GM23248 (cell line): Measurements from ENCODE around the gene EIF4G3. TPM values are rescaled to one million over a fixed set of nuclear protein-coding genes. Genes with fewer than 3 reads are reported as not detected.
A peak's percentile ranks its signal among the peaks of the same experiment; 100 is the strongest.

Experiments used
- DNase-seq: peaks from one replicate; pipeline ENCODE4 v3.0.0-alpha.2; 2015
- H2AFZ ChIP-seq: fragments of 200-600 bp; sonication (generic); 2 replicates; pipeline ENCODE4 v1.6.1; 2016; ENCODE audit warnings: antibody characterized with exemption
- H3F3A ChIP-seq: fragments of 200-600 bp; sonication (generic); 2 replicates; pipeline ENCODE4 v1.6.1; 2016; ENCODE audit warnings: mild to moderate bottlenecking, antibody characterized with exemption, mixed run types; ENCODE audit not compliant: insufficient read depth
- H3K27ac ChIP-seq: fragments of 200-600 bp; sonication (generic); 2 replicates; pipeline ENCODE4 v1.5.1; 2016; ENCODE audit warnings: mild to moderate bottlenecking
- H3K27me3 ChIP-seq: fragments of 200-600 bp; sonication (generic); replicated peaks from 2 replicates; pipeline ENCODE4 v1.6.1; 2016; ENCODE audit warnings: mild to moderate bottlenecking; ENCODE audit not compliant: insufficient read depth
- H3K36me3 ChIP-seq: fragments of 200-600 bp; sonication (generic); 2 replicates; pipeline ENCODE4 v1.6.1; 2016; ENCODE audit warnings: low read depth, mild to moderate bottlenecking
- H3K4me1 ChIP-seq: fragments of 200-600 bp; sonication (generic); 2 replicates; pipeline ENCODE4 v1.6.1; 2016; ENCODE audit warnings: mild to moderate bottlenecking; ENCODE audit not compliant: insufficient read depth
- H3K4me2 ChIP-seq: fragments of 200-600 bp; sonication (generic); one replicate; pipeline ENCODE4 v1.6.1; 2016; ENCODE audit warnings: mild to moderate bottlenecking; ENCODE audit not compliant: unreplicated experiment
- H3K4me3 ChIP-seq: fragments of 200-600 bp; sonication (generic); 2 replicates; pipeline ENCODE4 v1.5.1; 2016; ENCODE audit warnings: mild to moderate bottlenecking
- H3K79me2 ChIP-seq: fragments of 200-600 bp; sonication (generic); 2 replicates; pipeline ENCODE4 v1.6.1; 2016; ENCODE audit warnings: mild to moderate bottlenecking; ENCODE audit not compliant: insufficient read depth
- H3K9ac ChIP-seq: fragments of 200-600 bp; sonication (generic); 2 replicates; pipeline ENCODE4 v1.6.1; 2016; ENCODE audit warnings: mild to moderate bottlenecking
- H3K9me2 ChIP-seq: fragments of 200-600 bp; sonication (generic); 2 replicates; pipeline ENCODE4 v1.6.1; 2016; ENCODE audit warnings: mixed run types, mild to moderate bottlenecking, moderate library complexity; ENCODE audit not compliant: insufficient read depth
- H3K9me3 ChIP-seq: fragments of 200-600 bp; sonication (generic); one replicate; pipeline ENCODE4 v1.6.1; 2017; ENCODE audit warnings: low read depth
- H4K20me1 ChIP-seq: fragments of 200-600 bp; sonication (generic); 2 replicates; pipeline ENCODE4 v1.6.0; 2016; ENCODE audit not compliant: insufficient read depth
- EZH2 ChIP-seq: fragments of 200-600 bp; sonication (generic); IDR thresholded peaks from 2 replicates; pipeline ENCODE4 v1.6.1; 2018; ENCODE audit warnings: antibody characterized with exemption, mild to moderate bottlenecking; ENCODE audit not compliant: insufficient read depth, poor library complexity, severe bottlenecking
- EZH2phosphoT487 ChIP-seq: fragments of 200-600 bp; sonication (generic); IDR thresholded peaks from 2 replicates; pipeline ENCODE4 v1.6.1; 2018; ENCODE audit warnings: antibody characterized with exemption, moderate library complexity, mild to moderate bottlenecking, low read depth; ENCODE audit not compliant: insufficient read depth
- WGBS, 2 experiments: methylation state at CpG; one replicate each; pipeline ENCODE4 v1.1.6; 2015 to 2017; ENCODE audit warnings: low lambda C conversion rate in 2 of 2, low coverage in 1 of 2; ENCODE audit errors: missing lambda C conversion rate in 2 of 2; 5-methylcytosine and 5-hydroxymethylcytosine counted together
- in situ Hi-C: fragments of 300-500 bp; cut with MboI; formaldehyde crosslinking; loops from 2 replicates; pipeline ENCODE4 v1.15.0; 2020
- polyA plus RNA-seq: library from polyadenylated mRNA; unstranded; fragments of >200 nt; fragmentation: Nextera tagmentation; extraction: Ambion mirVana; gene quantifications from 2 replicates; pipeline ENCODE4 v1.2.1, GENCODE V29; 2016
- total RNA-seq: library from RNA; depleted of rRNA; stranded (reverse); fragments of >200 nt; shearing (Covaris generic); gene quantifications from 2 replicates; pipeline ENCODE4 v1.2.3, GENCODE V29; 2014; rRNA removed

Gene EIF4G3
- 43.1 and 65.5 TPM in 2 replicates for total RNA-seq
- polyA plus RNA-seq, result 22.0 and 24.0 TPM in 2 replicates

- Histone ChIP-seq H3K4me2 (peak within 1 kb of the TSS; percentile 98), H3F3A (peaks cover 24% of the 10 kb centered on the region), H3K27me3 (no peaks in the 10 kb centered on the region), H3K9ac (peak within 1 kb of the TSS; percentile 93), H3K9me3 (no peaks in the 10 kb centered on the region), H3K9me2 (no peaks in the 10 kb centered on the region), H3K79me2 (peaks cover 41% of the 10 kb centered on the region), H4K20me1 (no peaks in the 10 kb centered on the region), H3K36me3 (no peaks in the 10 kb centered on the region), H3K4me1 (peaks cover 8% of the 10 kb centered on the region), H3K4me3 (peak within 1 kb of the TSS; percentile 89), H2AFZ (peak within 1 kb of the TSS; percentile 79), H3K27ac (peak within 1 kb of the TSS; percentile 87)
- 3 to 6% methylated on average over 67 to 69 of the region's 90 CpGs for WGBS, 2 experiments
- no peak for TF ChIP-seq EZH2
- TF ChIP-seq EZH2phosphoT487, result no peak
- peak; percentile 99 for DNase-seq
- in situ Hi-C loops, result loop anchor here (25.0 kb wide), 2 partner anchors 190 to 640 kb away; no protein-coding TSS in a partner anchor
Observed at GRCh38 chr1:21176586-21177555, at the start of gene EIF4G3. EIF4G3 (minus strand) TSS chr1:21176897; CDS start chr1:21002742, 174,155 bp downstream.

GRCh38 chr1:21225065-21225464 is 48.4 kb upstream of the EIF4G3 start:
- no peak overlapping the region for H3K4me3 ChIP-seq
- no peak for TF ChIP-seq EZH2
- TF ChIP-seq EZH2phosphoT487, result no peak
- H3K4me1 ChIP-seq, result peaks cover 10% of the 10 kb centered on the region
- no peak for DNase-seq
- no peaks in the 10 kb centered on the region for H3K9me2 ChIP-seq
- H2AFZ ChIP-seq, result no peak overlapping the region
- no peaks in the 10 kb centered on the region for H4K20me1 ChIP-seq
- no peaks in the 10 kb centered on the region for H3K27me3 ChIP-seq
- no peaks in the 10 kb centered on the region for H3K9me3 ChIP-seq
- H3K4me2 ChIP-seq, result no peak overlapping the region
- in situ Hi-C loops, result loop anchor here (25.0 kb wide), 1 partner anchor 262 kb away; no protein-coding TSS in a partner anchor
- 98 to 99% methylated on average over 31 to 33 of the region's 33 CpGs for WGBS, 2 experiments
- H3K36me3 ChIP-seq, result peaks cover 22% of the 10 kb centered on the region; the same call in 1 of the 2 replicates
- no peaks in the 10 kb centered on the region for H3K79me2 ChIP-seq
- peaks cover 11% of the 10 kb centered on the region for H3F3A ChIP-seq
- no peak overlapping the region for H3K27ac ChIP-seq
- H3K9ac ChIP-seq, result no peak overlapping the region

GRCh38 chr1:21220815-21221214 is 44.1 kb upstream of the EIF4G3 start:
- WGBS, 2 experiments, result 54 to 58% methylated on average over 7 of the region's 7 CpGs
- Histone ChIP-seq H3K4me1 (no peaks in the 10 kb centered on the region), H3K27ac (no peak overlapping the region), H3K79me2 (no peaks in the 10 kb centered on the region), H3K36me3 (peaks cover 31% of the 10 kb centered on the region), H4K20me1 (no peaks in the 10 kb centered on the region), H3K9me2 (no peaks in the 10 kb centered on the region), H3K4me2 (no peak overlapping the region), H2AFZ (no peak overlapping the region), H3K4me3 (no peak overlapping the region), H3K27me3 (no peaks in the 10 kb centered on the region), H3K9me3 (no peaks in the 10 kb centered on the region), H3F3A (no peaks in the 10 kb centered on the region), H3K9ac (no peak overlapping the region)
- peak; percentile 40 for DNase-seq
- in situ Hi-C loops, result no loop called here
- no peak for TF ChIP-seq EZH2
- TF ChIP-seq EZH2phosphoT487, result no peak

GRCh38 chr1:21219674-21220073 is 43.0 kb upstream of the EIF4G3 start:
- no peak overlapping the region for H3K4me2 ChIP-seq
- H3K9ac ChIP-seq, result no peak overlapping the region
- H3K27ac ChIP-seq, result no peak overlapping the region
- H3K9me2 ChIP-seq, result no peaks in the 10 kb centered on the region
- peaks cover 25% of the 10 kb centered on the region for H3K36me3 ChIP-seq
- TF ChIP-seq EZH2phosphoT487 (no peak), EZH2 (no peak)
- no peaks in the 10 kb centered on the region for H3K27me3 ChIP-seq
- no peaks in the 10 kb centered on the region for H4K20me1 ChIP-seq
- no peak overlapping the region for H2AFZ ChIP-seq
- in situ Hi-C loops, result no loop called here
- H3K4me3 ChIP-seq, result no peak overlapping the region
- 84 to 88% methylated on average over 19 to 21 of the region's 21 CpGs for WGBS, 2 experiments
- H3K79me2 ChIP-seq, result no peaks in the 10 kb centered on the region
- no peak for DNase-seq
- H3K4me1 ChIP-seq, result no peaks in the 10 kb centered on the region
- H3K9me3 ChIP-seq, result no peaks in the 10 kb centered on the region
- no peaks in the 10 kb centered on the region for H3F3A ChIP-seq
